PC-3 (cell line): Measurements from ENCODE around the gene MYO5B.

Source experiments
- CTCF ChIP-seq: fragments of 300-600 bp; sonication (generic); conservative IDR thresholded peaks from 2 replicates; pipeline ENCODE4 v1.5.1; 2017; ENCODE audit warnings: antibody characterized with exemption, low read depth, mild to moderate bottlenecking, low read length
- EZH2 ChIP-seq: fragments of 300-600 bp; sonication (generic); IDR thresholded peaks from one replicate; pipeline ENCODE4 v1.6.1; 2017; ENCODE audit warnings: antibody characterized with exemption, mild to moderate bottlenecking, low read length; ENCODE audit not compliant: unreplicated experiment

GRCh38 chr18:49910986-49911385, 284.0 kb downstream of the MYO5B start:
- TF ChIP-seq CTCF = no peak
- no peak for TF ChIP-seq EZH2
